B cell (primary cell): Measurements from ENCODE around the gene PLCB1. TPM values are rescaled to one million over a fixed set of nuclear protein-coding genes. Genes with fewer than 3 reads are reported as not detected.

Experiments
- ATAC-seq: fragments of 200-7000 bp; cut with Tn5 transposase; one replicate; pipeline ENCODE4 v1.10.0; 2021; ENCODE audit warnings: low read depth, mild to moderate bottlenecking, moderate number of reproducible peaks, moderate library complexity
- CTCF ChIA-PET: fragments of 350-600 bp; sonication (Branson Sonifier 250); formaldehyde crosslinking; loops from one replicate; lab custom pipeline; 2021; ENCODE audit warnings: antibody characterized with exemption, inconsistent platforms; lab: Charles Lee
- POLR2A ChIA-PET: fragments of 350-600 bp; sonication (Branson Sonifier 250); formaldehyde crosslinking; loops from one replicate; lab custom pipeline; 2021; ENCODE audit warnings: antibody characterized with exemption; lab: Charles Lee
- DNase-seq: peaks from one replicate; pipeline ENCODE4 v3.0.0; 2013
- H2AFZ ChIP-seq: 2 replicates; pipeline ENCODE4 v1.6.1; 2012; ENCODE audit warnings: mild to moderate bottlenecking, low read depth, low read length; ENCODE audit not compliant: insufficient read depth, poor library complexity, severe bottlenecking
- H3K27ac ChIP-seq, 2 donors: 1 replicate in 1 of 2; 2 replicates in 1 of 2; pipeline ENCODE4 v1.5.1; 2012 to 2013; ENCODE audit warnings: low read length in 2 of 2, mild to moderate bottlenecking in 2 of 2, moderate library complexity in 1 of 2
- H3K27me3 ChIP-seq, 4 experiments: fragments of 200-600 bp in 1 of 4; sonication (generic) in 1 of 4; replicated peaks in 1 of 4; 1 replicate in 2 of 4; 2 replicates in 2 of 4; pipeline versions ENCODE4 v1.6.1 to v1.7.0; 2013 to 2016; ENCODE audit warnings: low read length in 3 of 4, mild to moderate bottlenecking in 2 of 4, mixed read lengths in 1 of 4, moderate library complexity in 1 of 4; ENCODE audit not compliant: insufficient read depth in 4 of 4, control insufficient read depth in 3 of 4; ENCODE audit errors: control extremely low read depth in 1 of 4
- H3K36me3 ChIP-seq, 2 experiments: replicated peaks in 1 of 2; 1 replicate in 1 of 2; 2 replicates in 1 of 2; pipeline versions ENCODE4 v1.6.1 to v1.7.1; 2013; ENCODE audit warnings: low read length in 1 of 2; ENCODE audit not compliant: insufficient read depth in 2 of 2, control insufficient read depth in 1 of 2; ENCODE audit errors: control extremely low read depth in 1 of 2, extremely low read depth in 1 of 2
- H3K4me1 ChIP-seq, 2 donors: fragments of 200-600 bp in 1 of 2; sonication (generic) in 1 of 2; 1 replicate in 1 of 2; 2 replicates in 1 of 2; pipeline versions ENCODE4 v1.5.1 to v1.6.1; 2013 to 2017; ENCODE audit warnings: low read length in 2 of 2; ENCODE audit not compliant: control insufficient read depth in 2 of 2, insufficient read depth in 2 of 2
- H3K4me2 ChIP-seq: replicated peaks from 2 replicates; pipeline ENCODE3; 2012; ENCODE audit warnings: mild to moderate bottlenecking, low read depth, low read length; ENCODE audit not compliant: poor library complexity, severe bottlenecking
- H3K4me3 ChIP-seq, 5 experiments: fragments of 200-600 bp in 1 of 5; sonication (generic) in 1 of 5; 1 replicate in 3 of 5; 2 replicates in 2 of 5; pipeline versions ENCODE4 v1.5.1 to v1.7.0; 2011 to 2016; ENCODE audit warnings: low read length in 4 of 5, mild to moderate bottlenecking in 4 of 5, low read depth in 2 of 5, control low read depth in 1 of 5, moderate library complexity in 1 of 5; ENCODE audit not compliant: insufficient read depth in 1 of 5; ENCODE audit errors: control extremely low read depth in 1 of 5, extremely low read depth in 1 of 5
- H3K79me2 ChIP-seq: fragments of 200-600 bp; sonication (generic); one replicate; pipeline ENCODE4 v1.6.0; 2016; ENCODE audit warnings: low read length; ENCODE audit not compliant: control insufficient read depth, insufficient read depth
- H3K9ac ChIP-seq: fragments of 200-600 bp; sonication (generic); 2 replicates; pipeline ENCODE4 v1.6.1; 2017; ENCODE audit warnings: mild to moderate bottlenecking, low read length, moderate library complexity
- H3K9me3 ChIP-seq, 3 donors: one replicate each; pipeline versions ENCODE4 v1.6.1 to v1.7.1; 2013; ENCODE audit warnings: low read length in 2 of 3; ENCODE audit not compliant: control insufficient read depth in 2 of 3, insufficient read depth in 1 of 3; ENCODE audit errors: control extremely low read depth in 1 of 3
- H4K20me1 ChIP-seq: 2 replicates; pipeline ENCODE4 v1.6.0; 2012; ENCODE audit warnings: mild to moderate bottlenecking, low read length; ENCODE audit not compliant: insufficient read depth, control insufficient read depth, poor library complexity, severe bottlenecking
- H3K27ac Mint-ChIP-seq: one replicate; pipeline ENCODE4 v1.8.0; 2021; ENCODE audit warnings: mixed read lengths
- H3K27me3 Mint-ChIP-seq: one replicate; pipeline ENCODE4 v1.8.0; 2021; ENCODE audit warnings: mixed read lengths
- H3K4me1 Mint-ChIP-seq: one replicate; pipeline ENCODE4 v1.8.0; 2021; ENCODE audit warnings: mixed read lengths
- H3K4me3 Mint-ChIP-seq: one replicate; pipeline ENCODE4 v1.8.0; 2021; ENCODE audit warnings: mixed read lengths
- H3K9me3 Mint-ChIP-seq: one replicate; pipeline ENCODE4 v1.8.0; 2022; ENCODE audit warnings: mixed read lengths; ENCODE audit not compliant: insufficient read depth
- CTCF ChIP-seq: fragments of 200-600 bp; IDR thresholded peaks from one replicate; pipeline ENCODE4 v1.8.0; 2022; ENCODE audit warnings: antibody characterized with exemption, mild to moderate bottlenecking
- EZH2 ChIP-seq: IDR thresholded peaks from 2 replicates; pipeline ENCODE4 v1.6.1; 2012; ENCODE audit warnings: borderline replicate concordance, low read depth, mild to moderate bottlenecking, moderate library complexity, low read length; ENCODE audit not compliant: insufficient read depth, poor library complexity, severe bottlenecking
- WGBS: methylation state at CpG from one replicate; pipeline ENCODE4 v1.1.5; 2013; ENCODE audit warnings: missing lambda C conversion rate; ENCODE audit not compliant: insufficient coverage; 5-methylcytosine and 5-hydroxymethylcytosine counted together
- intact Hi-C: fragments of 100-400 bp; cut with micrococcal nuclease; formaldehyde crosslinking; loops from one replicate; pipeline ENCODE4 v1.10.0; 2022
- polyA plus RNA-seq: library from polyadenylated mRNA; depleted of rRNA; stranded (reverse); fragments of >200 nt; gene quantifications from 2 replicates; pipeline ENCODE4 v1.2.3, GENCODE V29; 2012
- total RNA-seq, 2 donors: library from RNA; stranded (reverse); fragments of 120-200 nt in 1 of 2; gene quantifications; 1 replicate in 1 of 2; 2 replicates in 1 of 2; pipeline versions ENCODE4 v1.2.3 to v1.2.4, GENCODE V29; 2013 to 2022

Gene PLCB1
- total and polyA plus RNA-seq, 2 donors (not counting 1 experiment from before 2014, with no cell fraction given): 0.18 to 0.47 TPM

GRCh38 chr20:8118760-8119159 is 13.3 kb upstream of the PLCB1 start:
- TF ChIP-seq EZH2: no peak
- TF ChIP-seq CTCF: no peak
- H3K79me2 ChIP-seq: no peaks in the 10 kb centered on the region
- H4K20me1 ChIP-seq: no peaks in the 10 kb centered on the region
- no peak overlapping the region for H3K4me2 ChIP-seq
- no peak overlapping the region for H3K27ac Mint-ChIP-seq
- CTCF ChIA-PET: no interaction called here
- no peak for ATAC-seq
- intact Hi-C loops: no loop called here
- H3K27ac ChIP-seq: no peak overlapping the region
- H3K4me1 ChIP-seq: no peaks in the 10 kb centered on the region
- H3K27me3 ChIP-seq: no peaks in the 10 kb centered on the region
- H3K9ac ChIP-seq: no peak overlapping the region
- no peaks in the 10 kb centered on the region for H3K36me3 ChIP-seq
- POLR2A ChIA-PET: no interaction called here
- H3K4me3 ChIP-seq: no peak overlapping the region
- H3K27me3 Mint-ChIP-seq: no peaks in the 10 kb centered on the region
- H3K4me3 Mint-ChIP-seq: no peak overlapping the region
- no peaks in the 10 kb centered on the region for H3K9me3 ChIP-seq
- no peaks in the 10 kb centered on the region for H3K4me1 Mint-ChIP-seq
- H2AFZ ChIP-seq: no peak overlapping the region
- WGBS: no CpG with 5 or more reads among the region's 1 CpG
- no peaks in the 10 kb centered on the region for H3K9me3 Mint-ChIP-seq
- no peak for DNase-seq

- WGBS: no CpG with 5 or more reads among the region's 1 CpG
- Histone ChIP-seq H3K4me2 (no peak overlapping the region), H4K20me1 (no peaks in the 10 kb centered on the region), H2AFZ (no peak overlapping the region), H3K4me1 (no peaks in the 10 kb centered on the region), H3K4me3 (no peak overlapping the region), H3K9me3 (no peaks in the 10 kb centered on the region), H3K36me3 (no peaks in the 10 kb centered on the region), H3K79me2 (no peaks in the 10 kb centered on the region), H3K27ac (no peak overlapping the region), H3K9ac (no peak overlapping the region), H3K27me3 (peaks cover 0 to 2% (median 0%) of the 10 kb centered on the region in 4 experiments)
- TF ChIP-seq EZH2: no peak
- TF ChIP-seq CTCF: no peak
- intact Hi-C loops: no loop called here
- Mint-ChIP-seq H3K27ac (no peak overlapping the region), H3K4me3 (no peak overlapping the region), H3K27me3 (no peaks in the 10 kb centered on the region), H3K9me3 (no peaks in the 10 kb centered on the region), H3K4me1 (no peaks in the 10 kb centered on the region)
- POLR2A ChIA-PET: no interaction called here
- CTCF ChIA-PET: no interaction called here
- DNase-seq (no peak), ATAC-seq (no peak)
Observed at GRCh38 chr20:8121666-8122065, 10.4 kb upstream of the PLCB1 start.
